ENCODE results near the gene ANO1.

DNA sequence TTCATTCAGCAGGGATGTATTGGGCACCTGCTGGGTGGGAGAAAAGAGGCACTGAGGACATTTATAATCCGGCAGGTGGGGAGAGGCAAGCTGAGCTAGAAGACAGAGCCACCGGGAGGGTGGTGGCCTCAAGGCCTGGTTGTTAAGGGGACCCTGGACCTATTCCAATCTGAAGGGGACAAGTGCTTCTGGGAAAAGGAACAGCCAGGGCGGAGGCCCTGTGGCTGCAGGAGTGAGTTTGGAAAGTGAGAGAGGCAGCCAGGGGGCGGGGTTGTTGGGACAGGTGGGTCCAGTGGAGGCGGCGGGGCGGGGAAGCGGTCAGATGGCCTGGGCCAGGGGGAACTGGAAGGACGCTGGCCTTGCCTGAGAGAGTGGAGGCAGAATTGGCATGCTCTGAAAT lies 29.1 kb downstream of the ANO1 start:
- TF ChIP-seq, protein P1, sequence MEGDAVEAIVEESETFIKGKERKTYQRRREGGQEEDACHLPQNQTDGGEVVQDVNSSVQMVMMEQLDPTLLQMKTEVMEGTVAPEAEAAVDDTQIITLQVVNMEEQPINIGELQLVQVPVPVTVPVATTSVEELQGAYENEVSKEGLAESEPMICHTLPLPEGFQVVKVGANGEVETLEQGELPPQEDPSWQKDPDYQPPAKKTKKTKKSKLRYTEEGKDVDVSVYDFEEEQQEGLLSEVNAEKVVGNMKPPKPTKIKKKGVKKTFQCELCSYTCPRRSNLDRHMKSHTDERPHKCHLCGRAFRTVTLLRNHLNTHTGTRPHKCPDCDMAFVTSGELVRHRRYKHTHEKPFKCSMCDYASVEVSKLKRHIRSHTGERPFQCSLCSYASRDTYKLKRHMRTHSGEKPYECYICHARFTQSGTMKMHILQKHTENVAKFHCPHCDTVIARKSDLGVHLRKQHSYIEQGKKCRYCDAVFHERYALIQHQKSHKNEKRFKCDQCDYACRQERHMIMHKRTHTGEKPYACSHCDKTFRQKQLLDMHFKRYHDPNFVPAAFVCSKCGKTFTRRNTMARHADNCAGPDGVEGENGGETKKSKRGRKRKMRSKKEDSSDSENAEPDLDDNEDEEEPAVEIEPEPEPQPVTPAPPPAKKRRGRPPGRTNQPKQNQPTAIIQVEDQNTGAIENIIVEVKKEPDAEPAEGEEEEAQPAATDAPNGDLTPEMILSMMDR (IDR thresholded peaks at IDR 0.05): no peak
- no peak for TF ChIP-seq POLR2A (IDR thresholded peaks at IDR 0.05)
